GM12878 (cell line): ENCODE results near the gene TLDC2.

Source experiments
- CTCF ChIP-seq, 3 experiments: IDR thresholded peaks in 2 of 3; conservative IDR thresholded peaks in 1 of 3; 2 replicates each; pipeline ENCODE4 v1.5.1; 2011; ENCODE audit warnings: low read depth in 3 of 3, low read length in 3 of 3, mild to moderate bottlenecking in 3 of 3, control low read depth in 2 of 3, moderate library complexity in 2 of 3, inconsistent platforms in 1 of 3, mixed read lengths in 1 of 3; ENCODE audit not compliant: control insufficient read depth in 2 of 3, insufficient read depth in 1 of 3; ENCODE audit errors: extremely low read depth in 1 of 3
- CUX1 ChIP-seq: IDR thresholded peaks from 2 replicates; pipeline ENCODE4 v1.6.1; 2012; ENCODE audit warnings: improper control_type of control experiment, low read depth, low read length; ENCODE audit not compliant: insufficient replicate concordance
- EZH2 ChIP-seq: IDR thresholded peaks from 2 replicates; pipeline ENCODE4 v1.6.1; 2012; ENCODE audit warnings: low read depth, mild to moderate bottlenecking, control low read depth, inconsistent platforms, low read length, borderline replicate concordance; ENCODE audit not compliant: control insufficient read depth
- FOXM1 ChIP-seq: IDR thresholded peaks from 2 replicates; pipeline ENCODE4 v1.6.1; 2012; ENCODE audit warnings: low read depth, mild to moderate bottlenecking, inconsistent platforms, low read length, moderate library complexity
- IRF4 ChIP-seq: IDR thresholded peaks from 2 replicates; pipeline ENCODE4 v1.6.1; 2011; ENCODE audit warnings: low read depth, low read length
- KDM1A ChIP-seq: fragments of 200-600 bp; sonication (generic); IDR thresholded peaks from 2 replicates; pipeline ENCODE4 v1.6.1; 2016; ENCODE audit warnings: borderline replicate concordance
- MAX ChIP-seq: IDR thresholded peaks from 2 replicates; pipeline ENCODE4 v1.6.1; 2012; ENCODE audit warnings: low read depth, low read length, improper control_type of control experiment
- NBN ChIP-seq: fragments of 450-650 bp; IDR thresholded peaks from 2 replicates; pipeline ENCODE4 v1.6.1; 2016
- SP1 ChIP-seq: IDR thresholded peaks from one replicate; pipeline ENCODE4 v1.6.1; 2011; ENCODE audit warnings: low read depth, low read length
- SPI1 ChIP-seq: IDR thresholded peaks from 2 replicates; pipeline ENCODE4 v1.6.1; 2011; ENCODE audit warnings: low read depth, mild to moderate bottlenecking, low read length, moderate library complexity, borderline replicate concordance; ENCODE audit not compliant: insufficient read depth
- STAT1 ChIP-seq: fragments of 450-650 bp; conservative IDR thresholded peaks from 2 replicates; pipeline ENCODE4 v1.6.1; 2014; ENCODE audit warnings: antibody characterized with exemption, mild to moderate bottlenecking
- TCF7 ChIP-seq: IDR thresholded peaks from 2 replicates; pipeline ENCODE4 v1.6.1; 2014; ENCODE audit warnings: antibody characterized with exemption, borderline replicate concordance
- ZNF274 ChIP-seq: IDR thresholded peaks from one replicate; pipeline ENCODE4 v1.8.0; 2011; ENCODE audit not compliant: insufficient read length, insufficient read depth

- no peak for TF ChIP-seq STAT1
- no peak for TF ChIP-seq CTCF (IDR thresholded peaks at IDR 0.05 in 2 of 3, conservative IDR thresholded peaks at IDR 0.05 in 1 of 3; ENCODE audit: control insufficient read depth in 2 of 3, extremely low read depth in 1 of 3, insufficient read depth in 1 of 3, low read depth in 3 of 3, low read length in 3 of 3)
- no peak for TF ChIP-seq SP1
- TF ChIP-seq IRF4: no peak
- TF ChIP-seq EZH2: no peak
- TF ChIP-seq TCF7: no peak
- no peak for TF ChIP-seq MAX
- TF ChIP-seq CUX1: no peak
- no peak for TF ChIP-seq KDM1A
- no peak for TF ChIP-seq NBN
- no peak for TF ChIP-seq FOXM1
- no peak for TF ChIP-seq SPI1
- TF ChIP-seq ZNF274: no peak
Observed at GRCh38 chr20:36875702-36876472, at the start of gene TLDC2.
